ENCODE measurements around the gene SIRT5. TPM values are rescaled to one million over a fixed set of nuclear protein-coding genes. Genes with fewer than 3 reads are reported as not detected.

SIRT5 gene
- polyA plus RNA-seq, 1 donor from 2014 or later, result 15.9 TPM

- Histone ChIP-seq H3K9me2 (ENCODE audit: insufficient read depth, low read length) (no peaks in the 10 kb centered on the region), H3K4me3 (ENCODE audit: low read length) (no peak overlapping the region)
- no peak for TF ChIP-seq TAF1 (IDR thresholded peaks at IDR 0.05; ENCODE audit: low read depth)
- TF ChIP-seq EP300 (conservative IDR thresholded peaks at IDR 0.05; ENCODE audit: poor library complexity, severe bottlenecking), result no peak
- TF ChIP-seq MXI1 (conservative IDR thresholded peaks at IDR 0.05; ENCODE audit: poor library complexity, severe bottlenecking), result no peak
- no peak for TF ChIP-seq POLR2AphosphoS5 (IDR thresholded peaks at IDR 0.05)
- no peak for TF ChIP-seq REST (IDR thresholded peaks at IDR 0.05; ENCODE audit: borderline replicate concordance)
- no peak for TF ChIP-seq CTCF (IDR thresholded peaks at IDR 0.05; ENCODE audit: poor library complexity, severe bottlenecking)
- no peak for TF ChIP-seq SMC3 (conservative IDR thresholded peaks at IDR 0.05; ENCODE audit: poor library complexity)
- no peak for TF ChIP-seq RAD21 (conservative IDR thresholded peaks at IDR 0.05)
Measured at GRCh38 chr6:13613029-13613594, 38.7 kb downstream of the SIRT5 start.

GRCh38 chr6:13614126-13614925 is 39.9 kb downstream of the SIRT5 start:
- Histone ChIP-seq H3K9me3 (ENCODE audit: low read length) (no peaks in the 10 kb centered on the region), H4K20me1 (ENCODE audit: insufficient read depth) (no peaks in the 10 kb centered on the region), H3K27me3 (ENCODE audit: insufficient read depth, low read depth, low read length) (no peaks in the 10 kb centered on the region), H3K4me2 (ENCODE audit: low read length) (peak overlapping the region; percentile 79), H3K9ac (ENCODE audit: low read length) (peak overlapping the region; percentile 74), H3K27ac (ENCODE audit: low read length) (peak overlapping the region; percentile 75), H3F3A (ENCODE audit: insufficient read depth, low read length, poor library complexity, severe bottlenecking) (peaks cover 4% of the 10 kb centered on the region), H3K9me2 (ENCODE audit: insufficient read depth, low read length) (no peaks in the 10 kb centered on the region), H3K36me3 (ENCODE audit: insufficient read depth, low read length) (peaks cover 8% of the 10 kb centered on the region), H3K79me2 (replicated peaks; ENCODE audit: insufficient read depth, low read length) (peaks cover 17% of the 10 kb centered on the region), H2AFZ (ENCODE audit: low read depth, low read length) (peak overlapping the region; percentile 92), H3K4me3 (ENCODE audit: low read length) (peak overlapping the region; percentile 98)
- TF ChIP-seq EP300 (conservative IDR thresholded peaks at IDR 0.05; ENCODE audit: poor library complexity, severe bottlenecking) (no peak), SMC3 (conservative IDR thresholded peaks at IDR 0.05; ENCODE audit: poor library complexity) (no peak), EZH2 (IDR thresholded peaks at IDR 0.05; ENCODE audit: borderline replicate concordance, insufficient read depth, low read length, poor library complexity, severe bottlenecking) (no peak), RAD21 (conservative IDR thresholded peaks at IDR 0.05) (no peak), REST (IDR thresholded peaks at IDR 0.05; ENCODE audit: borderline replicate concordance) (no peak), CTCF (IDR thresholded peaks at IDR 0.05; ENCODE audit: poor library complexity, severe bottlenecking) (no peak), TAF1 (IDR thresholded peaks at IDR 0.05; ENCODE audit: low read depth) (no peak), MXI1 (conservative IDR thresholded peaks at IDR 0.05; ENCODE audit: poor library complexity, severe bottlenecking) (no peak), POLR2AphosphoS5 (IDR thresholded peaks at IDR 0.05) (no peak)

More at GRCh38 chr6:13613029-13613594, 38.7 kb downstream of the SIRT5 start:
- H3K27ac ChIP-seq (ENCODE audit: low read length), result no peak overlapping the region
- H3K79me2 ChIP-seq (replicated peaks; ENCODE audit: insufficient read depth, low read length), result peaks cover 17% of the 10 kb centered on the region
- no peaks in the 10 kb centered on the region for H3K27me3 ChIP-seq (ENCODE audit: insufficient read depth, low read depth, low read length)
- H3K9ac ChIP-seq (ENCODE audit: low read length), result no peak overlapping the region
- H3F3A ChIP-seq (ENCODE audit: insufficient read depth, low read length, poor library complexity, severe bottlenecking), result peaks cover 4% of the 10 kb centered on the region
- no peaks in the 10 kb centered on the region for H3K36me3 ChIP-seq (ENCODE audit: insufficient read depth, low read length)
- no peak overlapping the region for H2AFZ ChIP-seq (ENCODE audit: low read depth, low read length)
- no peak overlapping the region for H3K4me2 ChIP-seq (ENCODE audit: low read length)
- H4K20me1 ChIP-seq (ENCODE audit: insufficient read depth), result no peaks in the 10 kb centered on the region
- H3K9me3 ChIP-seq (ENCODE audit: low read length), result no peaks in the 10 kb centered on the region

Data from neural cell (in vitro differentiated cells).